Parathyroid adenoma (tissue), 2 donors: Measurements from ENCODE around the gene PCBP2.

Experiments
- H2AFZ ChIP-seq: fragments of 300-600 bp; sonication (generic); one replicate; pipeline ENCODE4 v1.7.0; 2017; ENCODE audit warnings: antibody characterized with exemption, mild to moderate bottlenecking
- H3K27ac ChIP-seq: fragments of 300-600 bp; sonication (generic); one replicate; pipeline ENCODE4 v1.7.0; 2017
- H3K27me3 ChIP-seq: fragments of 300-600 bp; sonication (generic); one replicate; pipeline ENCODE4 v1.7.0; 2017; ENCODE audit warnings: low read length; ENCODE audit not compliant: control insufficient read depth, insufficient read depth
- H3K36me3 ChIP-seq: fragments of 300-600 bp; sonication (generic); one replicate; pipeline ENCODE4 v1.7.0; 2017; ENCODE audit warnings: low read length; ENCODE audit not compliant: control insufficient read depth, insufficient read depth
- H3K4me1 ChIP-seq: fragments of 300-600 bp; sonication (generic); one replicate; pipeline ENCODE4 v1.7.0; 2017; ENCODE audit warnings: control low read depth
- H3K4me2 ChIP-seq: fragments of 300-600 bp; sonication (generic); one replicate; pipeline ENCODE4 v1.7.0; 2017; ENCODE audit warnings: low read length
- H3K4me3 ChIP-seq: fragments of 300-600 bp; sonication (generic); one replicate; pipeline ENCODE4 v1.7.0; 2017; ENCODE audit warnings: low read depth, low read length
- H3K79me2 ChIP-seq: fragments of 300-600 bp; sonication (generic); one replicate; pipeline ENCODE4 v1.7.0; 2017; ENCODE audit warnings: control low read depth
- H3K9ac ChIP-seq: fragments of 300-600 bp; sonication (generic); one replicate; pipeline ENCODE4 v1.7.0; 2017; ENCODE audit warnings: mild to moderate bottlenecking
- H3K9me3 ChIP-seq: fragments of 300-600 bp; sonication (generic); one replicate; pipeline ENCODE4 v1.7.0; 2017; ENCODE audit warnings: low read length; ENCODE audit not compliant: control insufficient read depth
- TF ChIP-seq, protein P1 (sequence below): fragments of 300-600 bp; sonication (generic); IDR thresholded peaks from one replicate; pipeline ENCODE4 v1.7.0; 2017; ENCODE audit warnings: antibody characterized with exemption, mild to moderate bottlenecking
- donor health status: primary hyperparathyroidism.

The PCBP2 gene

GRCh38 chr12:53524476-53524875 is 72.6 kb downstream of the PCBP2 start:
- no peaks in the 10 kb centered on the region for H3K79me2 ChIP-seq
- no peak overlapping the region for H2AFZ ChIP-seq
- H3K27ac ChIP-seq: no peak overlapping the region
- TF ChIP-seq, protein P1, sequence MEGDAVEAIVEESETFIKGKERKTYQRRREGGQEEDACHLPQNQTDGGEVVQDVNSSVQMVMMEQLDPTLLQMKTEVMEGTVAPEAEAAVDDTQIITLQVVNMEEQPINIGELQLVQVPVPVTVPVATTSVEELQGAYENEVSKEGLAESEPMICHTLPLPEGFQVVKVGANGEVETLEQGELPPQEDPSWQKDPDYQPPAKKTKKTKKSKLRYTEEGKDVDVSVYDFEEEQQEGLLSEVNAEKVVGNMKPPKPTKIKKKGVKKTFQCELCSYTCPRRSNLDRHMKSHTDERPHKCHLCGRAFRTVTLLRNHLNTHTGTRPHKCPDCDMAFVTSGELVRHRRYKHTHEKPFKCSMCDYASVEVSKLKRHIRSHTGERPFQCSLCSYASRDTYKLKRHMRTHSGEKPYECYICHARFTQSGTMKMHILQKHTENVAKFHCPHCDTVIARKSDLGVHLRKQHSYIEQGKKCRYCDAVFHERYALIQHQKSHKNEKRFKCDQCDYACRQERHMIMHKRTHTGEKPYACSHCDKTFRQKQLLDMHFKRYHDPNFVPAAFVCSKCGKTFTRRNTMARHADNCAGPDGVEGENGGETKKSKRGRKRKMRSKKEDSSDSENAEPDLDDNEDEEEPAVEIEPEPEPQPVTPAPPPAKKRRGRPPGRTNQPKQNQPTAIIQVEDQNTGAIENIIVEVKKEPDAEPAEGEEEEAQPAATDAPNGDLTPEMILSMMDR: no peak
- H3K36me3 ChIP-seq: no peaks in the 10 kb centered on the region
- no peaks in the 10 kb centered on the region for H3K4me1 ChIP-seq
- H3K9ac ChIP-seq: no peak overlapping the region
- no peak overlapping the region for H3K4me3 ChIP-seq
- H3K27me3 ChIP-seq: no peaks in the 10 kb centered on the region
- H3K9me3 ChIP-seq: no peaks in the 10 kb centered on the region
- no peak overlapping the region for H3K4me2 ChIP-seq

DNA sequence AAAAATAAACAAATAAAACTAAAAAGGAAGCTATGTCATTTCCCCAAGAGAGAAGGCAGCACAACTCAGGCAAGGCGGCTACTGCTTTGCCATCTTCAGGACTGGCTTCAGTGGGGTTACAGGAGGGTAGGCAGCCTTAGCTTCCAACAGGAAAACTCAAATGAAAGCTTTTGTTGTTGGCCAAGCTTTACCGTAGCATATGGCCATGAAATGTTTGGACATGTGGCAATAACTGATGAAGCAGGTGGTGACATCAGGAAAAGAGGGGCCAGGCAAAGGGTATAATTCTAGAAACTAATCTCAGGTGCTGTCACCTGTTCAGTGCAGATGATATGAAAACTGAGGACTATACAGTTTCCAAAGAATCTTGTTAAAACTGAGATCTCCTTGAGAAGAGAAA is 78.2 kb downstream of the PCBP2 start:
- H2AFZ ChIP-seq: no peak overlapping the region
- no peak overlapping the region for H3K4me2 ChIP-seq
- H3K9me3 ChIP-seq: no peaks in the 10 kb centered on the region
- no peaks in the 10 kb centered on the region for H3K4me1 ChIP-seq
- no peak overlapping the region for H3K9ac ChIP-seq
- no peak overlapping the region for H3K4me3 ChIP-seq
- H3K36me3 ChIP-seq: no peaks in the 10 kb centered on the region
- TF ChIP-seq, protein P1: no peak
- H3K27me3 ChIP-seq: no peaks in the 10 kb centered on the region
- H3K79me2 ChIP-seq: no peaks in the 10 kb centered on the region
- H3K27ac ChIP-seq: no peak overlapping the region
